HG02623 (cell line): ENCODE results near the gene HDGFL3.
A peak's percentile ranks its signal among the peaks of the same experiment; 100 is the strongest.
"Not testable (repeated sequence)": the region's sequence is repeated elsewhere in the genome, so short reads cannot be mapped to it uniquely, and the experiment has no call there.

Source experiments
- ATAC-seq: cut with Tn5 transposase; IDR thresholded peaks from one replicate; pipeline ENCODE4 v1.9.1; 2021; ENCODE audit warnings: moderate library complexity; ENCODE audit not compliant: unreplicated experiment

Gene HDGFL3

GRCh38 chr15:83104141-83104540, 103.5 kb downstream of the HDGFL3 start:
- ATAC-seq: no peak

GRCh38 chr15:83102346-83102745, 105.3 kb downstream of the HDGFL3 start:
- no peak for ATAC-seq

- no peak for ATAC-seq
Measured at GRCh38 chr15:83100097-83100646, 107.5 kb downstream of the HDGFL3 start.

DNA sequence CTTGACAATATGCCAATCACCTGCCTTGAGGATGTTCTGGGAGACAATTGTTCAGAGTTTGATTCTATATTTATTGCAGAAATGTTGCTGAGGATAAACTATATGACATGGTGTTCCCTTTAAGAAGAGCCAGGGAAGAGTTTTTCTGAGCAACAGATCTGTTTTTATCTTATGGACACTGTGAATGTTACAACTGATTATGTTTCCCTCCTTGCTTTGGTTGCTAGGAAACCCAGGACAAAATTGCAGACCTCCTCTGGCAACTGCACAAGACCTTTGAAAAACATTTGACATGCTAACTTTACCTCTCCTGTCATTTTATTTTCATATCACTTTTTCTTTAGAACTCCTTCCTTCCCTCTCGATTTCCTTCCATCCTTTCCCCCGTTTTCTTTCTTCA, 108.3 kb downstream of the HDGFL3 start:
- no peak for ATAC-seq

DNA sequence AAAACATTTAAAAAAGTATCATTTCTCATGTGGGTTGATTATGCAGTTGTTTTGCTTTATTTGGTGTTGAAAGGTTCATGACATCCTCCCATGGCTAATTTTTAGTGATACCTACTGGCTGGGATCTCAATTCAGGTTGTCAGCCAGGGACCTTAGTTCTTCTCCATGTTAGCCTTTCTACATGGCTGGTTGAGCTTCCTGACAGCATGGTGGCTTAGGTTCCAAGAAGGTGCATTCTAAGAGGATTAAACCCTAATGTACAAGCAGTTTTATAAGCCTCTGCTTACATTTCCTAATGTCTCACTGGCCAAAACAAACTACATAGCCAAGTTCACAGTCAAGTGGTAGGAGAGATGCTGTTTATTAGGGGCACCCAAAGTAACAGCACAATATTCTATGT, 109.5 kb downstream of the HDGFL3 start:
- no peak for ATAC-seq

GRCh38 chr15:83094583-83094982, 113.0 kb downstream of the HDGFL3 start:
- no peak for ATAC-seq

GRCh38 chr15:83092309-83092976, 115.2 kb downstream of the HDGFL3 start:
- ATAC-seq: peak; percentile 78

GRCh38 chr15:83091965-83092308, 115.7 kb downstream of the HDGFL3 start:
- peak; percentile 15 for ATAC-seq

- no peak for ATAC-seq
Measured at GRCh38 chr15:83090465-83090864, 117.2 kb downstream of the HDGFL3 start.

DNA sequence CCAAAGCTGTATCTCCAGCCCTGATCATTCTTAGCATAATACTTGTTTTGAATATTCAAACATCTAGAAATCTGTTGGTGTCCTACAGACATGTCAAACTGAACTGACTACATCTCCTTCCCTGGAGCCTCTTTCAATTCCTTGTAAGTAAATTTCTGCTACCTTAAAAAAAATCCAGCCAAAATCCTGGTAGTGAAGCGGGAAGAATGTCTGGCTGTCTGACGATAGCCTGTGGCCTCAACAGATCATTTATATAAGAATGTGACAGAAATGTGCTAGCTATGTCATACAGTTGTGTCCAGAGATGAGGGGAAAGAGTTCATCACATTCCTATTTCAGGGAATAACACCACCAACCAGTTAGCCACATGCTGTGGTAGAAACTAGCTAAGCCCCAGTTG, 118.7 kb downstream of the HDGFL3 start:
- no peak for ATAC-seq

- no peak for ATAC-seq
Measured at GRCh38 chr15:83087576-83087975, 120.0 kb downstream of the HDGFL3 start.

DNA sequence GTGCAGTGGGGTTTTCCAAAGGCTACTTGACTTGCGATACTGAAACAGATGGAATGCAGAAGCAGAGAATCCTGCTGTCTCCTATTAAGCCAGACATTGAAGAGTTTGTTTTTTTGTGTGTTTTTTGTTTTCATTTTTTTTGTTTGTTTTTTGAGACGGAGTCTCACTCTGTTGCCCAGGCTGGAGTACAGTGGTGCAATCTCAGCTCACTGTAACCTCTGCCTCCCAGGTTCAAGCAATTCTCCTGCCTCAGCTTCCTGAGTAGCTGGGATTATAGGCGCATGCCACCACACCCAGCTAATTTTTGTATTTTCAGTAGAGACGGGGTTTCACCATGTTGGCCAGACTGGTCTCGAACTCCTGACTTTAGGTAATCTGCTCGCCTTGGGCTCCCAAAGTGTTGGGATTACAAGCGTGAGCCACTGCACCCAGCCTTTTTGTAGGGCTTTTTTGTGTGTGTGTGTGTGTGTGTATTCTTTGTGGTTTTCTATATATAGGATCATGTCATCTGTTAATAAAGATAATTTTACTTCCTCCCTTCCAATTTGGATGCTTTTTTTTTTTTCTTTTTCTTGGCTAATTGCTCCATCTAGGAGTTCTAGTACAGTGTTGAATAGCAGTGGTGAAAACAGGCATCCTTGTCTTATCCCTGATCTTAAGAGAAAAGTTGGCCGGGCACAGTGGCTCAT, 121.6 kb downstream of the HDGFL3 start:
- ATAC-seq: not testable (repeated sequence)

GRCh38 chr15:83085461-83085860, 122.2 kb downstream of the HDGFL3 start:
- ATAC-seq: not testable (repeated sequence)

GRCh38 chr15:83082730-83083386, 124.8 kb downstream of the HDGFL3 start:
- ATAC-seq: no peak

GRCh38 chr15:83081256-83082014, 126.2 kb downstream of the HDGFL3 start:
- no peak for ATAC-seq

GRCh38 chr15:83078712-83079111, 128.9 kb downstream of the HDGFL3 start:
- no peak for ATAC-seq
